ENCODE results near the gene HSD17B13.
"Not testable (repeated sequence)": the region's sequence is repeated elsewhere in the genome, so short reads cannot be mapped to it uniquely, and the experiment has no call there.

HSD17B13 gene

GRCh38 chr4:87316961-87317360, 5.7 kb downstream of the HSD17B13 start:
- DNase-seq (ENCODE audit: low read depth in 4 of 4, low spot score in 1 of 4): no peak

- not testable (repeated sequence) for DNase-seq (ENCODE audit: low read depth in 4 of 4, low spot score in 1 of 4)
Observed at GRCh38 chr4:87315000-87315399, 7.7 kb downstream of the HSD17B13 start.

GRCh38 chr4:87313756-87314155, 8.9 kb downstream of the HSD17B13 start:
- DNase-seq (ENCODE audit: low read depth in 4 of 4, low spot score in 1 of 4): no peak

- DNase-seq (ENCODE audit: low read depth in 4 of 4, low spot score in 1 of 4): no peak
Observed at GRCh38 chr4:87311684-87312083, 11.0 kb downstream of the HSD17B13 start.

GRCh38 chr4:87310691-87311335, 11.9 kb downstream of the HSD17B13 start:
- no peak for DNase-seq (ENCODE audit: low read depth in 4 of 4, low spot score in 1 of 4)

- no peak for DNase-seq (ENCODE audit: low read depth in 4 of 4, low spot score in 1 of 4)
Observed at GRCh38 chr4:87309625-87310024, 13.1 kb downstream of the HSD17B13 start.

- no peak for DNase-seq (ENCODE audit: low read depth in 4 of 4, low spot score in 1 of 4)
Observed at GRCh38 chr4:87306056-87306455, 16.6 kb downstream of the HSD17B13 start.

- no peak for DNase-seq (ENCODE audit: low read depth in 4 of 4, low spot score in 1 of 4)
Observed at GRCh38 chr4:87305562-87305961, 17.1 kb downstream of the HSD17B13 start.

GRCh38 chr4:87304745-87305432, 17.8 kb downstream of the HSD17B13 start:
- DNase-seq (ENCODE audit: low read depth in 4 of 4, low spot score in 1 of 4): no peak

- no peak for DNase-seq (ENCODE audit: low read depth in 4 of 4, low spot score in 1 of 4)
Observed at GRCh38 chr4:87299898-87300297, 22.8 kb downstream of the HSD17B13 start.

- no peak for DNase-seq (ENCODE audit: low read depth in 4 of 4, low spot score in 1 of 4)
Observed at GRCh38 chr4:87298362-87298761, 24.3 kb downstream of the HSD17B13 start.

GRCh38 chr4:87294911-87295310, 27.8 kb downstream of the HSD17B13 start:
- DNase-seq (ENCODE audit: low read depth in 4 of 4, low spot score in 1 of 4): not testable (repeated sequence)

- DNase-seq (ENCODE audit: low read depth in 4 of 4, low spot score in 1 of 4): not testable (repeated sequence)
Observed at GRCh38 chr4:87293889-87294288, 28.8 kb downstream of the HSD17B13 start.

- DNase-seq (ENCODE audit: low read depth in 4 of 4, low spot score in 1 of 4): no peak
Observed at GRCh38 chr4:87286970-87287369, 35.7 kb downstream of the HSD17B13 start.

GRCh38 chr4:87284268-87284667, 38.4 kb downstream of the HSD17B13 start:
- DNase-seq (ENCODE audit: low read depth in 4 of 4, low spot score in 1 of 4): not testable (repeated sequence)

GRCh38 chr4:87283151-87283550, 39.5 kb downstream of the HSD17B13 start:
- no peak for DNase-seq (ENCODE audit: low read depth in 4 of 4, low spot score in 1 of 4)

- no peak for DNase-seq (ENCODE audit: low read depth in 4 of 4, low spot score in 1 of 4)
Observed at GRCh38 chr4:87281603-87282002, 41.1 kb downstream of the HSD17B13 start.

- no peak for DNase-seq (ENCODE audit: low read depth in 4 of 4, low spot score in 1 of 4)
Observed at GRCh38 chr4:87278335-87278794, 44.3 kb downstream of the HSD17B13 start.

GRCh38 chr4:87275311-87275710, 47.4 kb downstream of the HSD17B13 start:
- DNase-seq (ENCODE audit: low read depth in 4 of 4, low spot score in 1 of 4): no peak

GRCh38 chr4:87274803-87275202, 47.9 kb downstream of the HSD17B13 start:
- no peak for DNase-seq (ENCODE audit: low read depth in 4 of 4, low spot score in 1 of 4)

- DNase-seq (ENCODE audit: low read depth in 4 of 4, low spot score in 1 of 4): no peak
Observed at GRCh38 chr4:87274327-87274726, 48.4 kb downstream of the HSD17B13 start.

- no peak for DNase-seq (ENCODE audit: low read depth in 4 of 4, low spot score in 1 of 4)
Observed at GRCh38 chr4:87270825-87271224, 51.9 kb downstream of the HSD17B13 start.

- DNase-seq (ENCODE audit: low read depth in 4 of 4, low spot score in 1 of 4): no peak
Observed at GRCh38 chr4:87270144-87270543, 52.5 kb downstream of the HSD17B13 start.

All from stimulated activated CD4-positive, alpha-beta T cell treated with anti-CD3 and anti-CD28 coated beads, Interleukin-1b, Interleukin-23, amount 100 ng/mL, for 24 hours (primary cell).